Kidney (tissue), 14 donors: Measurements from ENCODE around the gene AMDHD2. TPM values are rescaled to one million over a fixed set of nuclear protein-coding genes. Genes with fewer than 3 reads are reported as not detected.

Source experiments
- DNase-seq, 5 donors: peaks; one replicate each; pipeline ENCODE4 v3.0.0-alpha.2; 2013 to 2020
- FAIRE-seq: peaks from 2 replicates; lab custom pipeline; 2012; peaks lifted over from hg19 to GRCh38; lab: Jason Lieb, UNC
- H3K27ac ChIP-seq, 2 donors: one replicate each; pipeline ENCODE4 v1.7.0; 2013; ENCODE audit warnings: low read depth in 2 of 2, low read length in 2 of 2, inconsistent platforms in 1 of 2
- H3K27me3 ChIP-seq: one replicate; pipeline ENCODE4 v1.7.1; 2013; ENCODE audit warnings: low read length, inconsistent platforms; ENCODE audit not compliant: control insufficient read depth, insufficient read depth
- H3K36me3 ChIP-seq, 3 donors: one replicate each; pipeline versions ENCODE4 v1.7.0 to v1.7.1; 2013; ENCODE audit warnings: low read length in 3 of 3, control low read depth in 1 of 3, inconsistent platforms in 1 of 3; ENCODE audit not compliant: insufficient read depth in 3 of 3, control insufficient read depth in 2 of 3
- H3K4me1 ChIP-seq, 3 donors: one replicate each; pipeline versions ENCODE4 v1.7.0 to v1.7.1; 2013; ENCODE audit warnings: low read length in 3 of 3, inconsistent platforms in 1 of 3, low read depth in 1 of 3; ENCODE audit not compliant: control insufficient read depth in 2 of 3, insufficient read depth in 2 of 3
- H3K4me3 ChIP-seq, 3 donors: one replicate each; pipeline versions ENCODE4 v1.7.0 to v1.8.1; 2013; ENCODE audit warnings: low read length in 3 of 3, control low read depth in 1 of 3, inconsistent platforms in 1 of 3
- H3K9ac ChIP-seq, 3 donors: one replicate each; pipeline versions ENCODE4 v1.7.0 to v1.7.1; 2013; ENCODE audit warnings: low read length in 3 of 3, control low read depth in 1 of 3, inconsistent platforms in 1 of 3
- H3K9me3 ChIP-seq, 3 donors: one replicate each; pipeline versions ENCODE4 v1.7.0 to v1.7.1; 2013; ENCODE audit warnings: low read length in 3 of 3, control low read depth in 1 of 3, inconsistent platforms in 1 of 3; ENCODE audit not compliant: control insufficient read depth in 2 of 3, insufficient read depth in 1 of 3
- CTCF ChIP-seq: IDR thresholded peaks from 3 replicates; pipeline ENCODE4 v1.5.1; 2012; ENCODE audit warnings: mild to moderate bottlenecking, moderate library complexity, borderline replicate concordance; ENCODE audit not compliant: insufficient read depth; ENCODE audit errors: extremely low read depth
- intact Hi-C: fragments of 100-400 bp; cut with DNase I; formaldehyde crosslinking; loops from one replicate; pipeline ENCODE4 v1.11.1; 2022
- polyA plus RNA-seq: library from polyadenylated mRNA; stranded (reverse); fragments of 350-450 nt; fragmentation: Illumina TruSeq; extraction: RNeasy Lipid Tissue Mini Kit (QIAGEN cat#74804); gene quantifications from one replicate; pipeline ENCODE4 v1.2.3, GENCODE V29; 2014; ENCODE audit warnings: low read depth, low replicate concordance; ENCODE audit not compliant: insufficient read depth
- total RNA-seq: library from RNA; stranded (reverse); fragmentation: NEBNext Ultra II Directional; extraction: Animal tissue kit (Norgen Biotek cat#: 25700); gene quantifications from one replicate; pipeline ENCODE4 v1.2.1, GENCODE V29; 2021
- donor health status: control.
- donor health status: control.
- donor health status: control.
- donor health status: control.
- donor health status: control.
- donor health status: DM: yes; HTN: yes; CAD: no.
- donor health status: Normal renal cell carcinoma (clear cell type).

AMDHD2 gene
- total and polyA plus RNA-seq, 2 donors from 2014 or later = 51.8 to 52.1 TPM

GRCh38 chr16:2481676-2482075, 38.5 kb upstream of the AMDHD2 start:
- no peak for TF ChIP-seq CTCF
- no peak overlapping the region for H3K9ac ChIP-seq
- no peaks in the 10 kb centered on the region for H3K27me3 ChIP-seq
- no peak overlapping the region for H3K4me3 ChIP-seq
- peak overlapping the region; percentile 75 to 78 for H3K27ac ChIP-seq
- FAIRE-seq (no peak), DNase-seq (peak in 1 of 5 donors; percentile 80)
- peaks cover 0 to 58% (median 20%) of the 10 kb centered on the region in 3 donors for H3K4me1 ChIP-seq
- intact Hi-C loops = no loop called here
- no peaks in the 10 kb centered on the region for H3K9me3 ChIP-seq
- no peaks in the 10 kb centered on the region for H3K36me3 ChIP-seq

GRCh38 chr16:2482249-2482648, 37.9 kb upstream of the AMDHD2 start:
- Histone ChIP-seq H3K4me1 (peaks cover under 1 to 61% (median 24%) of the 10 kb centered on the region in 3 donors), H3K4me3 (peak overlapping the region in 1 of 3 donors; percentile 21), H3K9me3 (no peaks in the 10 kb centered on the region), H3K36me3 (no peaks in the 10 kb centered on the region), H3K27ac (peak overlapping the region; percentile 75 to 78), H3K27me3 (no peaks in the 10 kb centered on the region), H3K9ac (peak overlapping the region in 1 of 3 donors; percentile 43)
- peak in 2 of 5 donors; percentile 38 to 53 for DNase-seq
- intact Hi-C loops = no loop called here
- no peak for TF ChIP-seq CTCF
- no peak for FAIRE-seq

- no peak for FAIRE-seq
- no peaks in the 10 kb centered on the region for H3K36me3 ChIP-seq
- no peaks in the 10 kb centered on the region for H3K9me3 ChIP-seq
- H3K9ac ChIP-seq = peak overlapping the region in 2 of 3 donors; percentile 24 to 43
- peak overlapping the region in 1 of 3 donors; percentile 21 for H3K4me3 ChIP-seq
- no peak for TF ChIP-seq CTCF
- intact Hi-C loops = no loop called here
- H3K4me1 ChIP-seq = peaks cover 2 to 63% (median 20%) of the 10 kb centered on the region in 3 donors
- peak in 4 of 5 donors; percentile 55 to 82 (median 70) for DNase-seq
- H3K27me3 ChIP-seq = no peaks in the 10 kb centered on the region
- H3K27ac ChIP-seq = peak overlapping the region; percentile 75 to 78
Measured at GRCh38 chr16:2482708-2483534, 37.2 kb upstream of the AMDHD2 start.
